Measurements from ENCODE around the gene CPNE8. TPM values are rescaled to one million over a fixed set of nuclear protein-coding genes. Genes with fewer than 3 reads are reported as not detected.

The CPNE8 gene
- 1 to 10 TPM; 2.5 to 4.5 TPM for polyA plus RNA-seq

DNA sequence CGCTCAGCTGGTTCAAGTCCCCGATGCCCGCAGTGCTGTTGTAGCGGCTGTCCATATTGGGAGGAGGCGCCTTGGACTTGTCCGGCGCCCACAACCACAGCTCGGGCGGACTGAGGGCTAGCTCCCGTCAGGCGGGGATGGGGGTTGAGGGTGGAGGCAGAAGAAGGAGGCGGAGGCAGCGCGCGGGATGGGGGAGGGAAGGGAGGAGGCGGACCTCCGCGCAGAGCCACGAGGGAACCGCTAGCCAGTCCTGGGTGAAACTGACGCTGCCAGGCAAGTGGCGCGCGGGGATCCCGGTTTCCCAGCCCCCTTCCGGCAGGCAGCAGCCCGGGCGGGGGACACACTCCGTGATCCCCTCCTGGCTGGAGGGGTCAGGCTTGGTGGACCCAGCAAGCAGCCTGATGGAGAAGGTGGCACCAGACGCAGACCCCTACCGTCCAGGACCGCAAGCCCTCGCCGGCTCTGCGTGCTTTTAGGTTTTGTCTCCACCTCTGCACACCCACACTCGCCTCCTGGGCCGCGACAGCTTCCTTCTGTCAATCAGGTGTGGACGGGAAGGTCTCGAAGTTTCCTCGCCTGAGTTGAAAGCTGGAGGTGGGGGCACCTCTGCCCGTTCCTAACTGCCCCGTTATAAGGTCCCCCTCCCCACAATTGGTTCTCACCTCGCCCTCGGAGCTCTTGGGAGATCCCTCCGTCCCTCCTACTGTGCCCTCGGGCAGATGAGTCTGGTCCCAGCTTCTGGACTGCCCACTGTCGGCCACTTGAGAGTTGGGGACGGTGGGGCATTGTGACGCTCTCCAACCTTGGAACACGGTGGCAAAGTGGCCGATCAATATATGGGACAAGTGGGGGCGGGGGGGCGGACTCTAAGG lies at the start of gene CPNE8:
TSS of gene CPNE8 (minus strand) at position 112 of the 872 bp plus-strand sequence. CDS start at position 55, 57 bp downstream.
- Histone ChIP-seq H3K4me1 (ENCODE audit: control insufficient read depth in 2 of 2, insufficient read depth in 2 of 2, low read length in 1 of 2) (peaks cover 0 to 4% of the 10 kb centered on the region in 2 donors), H3K4me3 (ENCODE audit: low read depth in 1 of 2, low read length in 2 of 2) (peak within 1 kb of the TSS; percentile 69 to 80), H3K27ac (ENCODE audit: low read depth in 2 of 2, low read length in 1 of 2) (peak within 1 kb of the TSS; percentile 90 to 91), H3K9me3 (ENCODE audit: control insufficient read depth in 2 of 2, insufficient read depth in 1 of 2, low read depth in 1 of 2, low read length in 1 of 2) (no peaks in the 10 kb centered on the region), H3K36me3 (ENCODE audit: control insufficient read depth in 2 of 2, insufficient read depth in 2 of 2, low read length in 1 of 2) (no peaks in the 10 kb centered on the region), H3K27me3 (ENCODE audit: control insufficient read depth in 1 of 2, insufficient read depth in 2 of 2, low read length in 2 of 2) (no peaks in the 10 kb centered on the region)
- 0 to 1% methylated on average over 53 to 54 of the region's 54 CpGs for WGBS, 2 donors

DNA sequence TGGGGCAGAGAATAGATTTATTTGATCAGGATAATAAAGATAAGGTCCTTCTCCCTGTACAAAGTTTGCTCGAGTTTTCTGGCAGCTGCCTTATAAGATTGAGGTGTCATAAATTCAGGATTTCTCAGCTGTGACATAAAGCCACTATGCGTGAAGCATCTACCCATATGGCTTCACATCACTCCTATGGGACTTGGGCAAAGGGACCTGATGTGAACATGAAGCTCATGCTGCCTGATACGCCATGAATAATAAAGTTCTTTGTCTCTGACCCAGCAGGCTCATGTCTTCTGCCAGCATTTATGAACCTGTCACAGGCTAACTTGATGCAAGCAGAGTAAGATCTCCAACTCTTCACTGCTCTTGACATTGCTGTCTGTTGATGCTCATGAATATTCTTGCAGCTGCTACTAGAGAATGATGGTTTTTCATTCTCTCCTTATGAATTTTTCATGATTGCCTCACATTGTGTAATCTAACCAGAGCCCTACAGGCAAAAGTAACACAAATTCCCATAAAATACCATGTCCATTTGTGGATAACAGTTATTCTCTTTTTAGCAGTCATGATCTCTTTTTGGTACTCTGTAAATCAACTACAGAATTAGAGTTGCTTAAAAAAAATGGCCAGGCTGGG lies 49.0 kb upstream of the CPNE8 start:
- Histone ChIP-seq H3K9me3 (ENCODE audit: control insufficient read depth in 2 of 2, insufficient read depth in 1 of 2, low read depth in 1 of 2, low read length in 1 of 2) (no peaks in the 10 kb centered on the region), H3K27me3 (ENCODE audit: control insufficient read depth in 1 of 2, insufficient read depth in 2 of 2, low read length in 2 of 2) (no peaks in the 10 kb centered on the region), H3K27ac (ENCODE audit: low read depth in 2 of 2, low read length in 1 of 2) (no peak overlapping the region), H3K4me1 (ENCODE audit: control insufficient read depth in 2 of 2, insufficient read depth in 2 of 2, low read length in 1 of 2) (no peaks in the 10 kb centered on the region), H3K4me3 (ENCODE audit: low read depth in 1 of 2, low read length in 2 of 2) (no peak overlapping the region), H3K36me3 (ENCODE audit: control insufficient read depth in 2 of 2, insufficient read depth in 2 of 2, low read length in 1 of 2) (no peaks in the 10 kb centered on the region)
- whole genome bisulfite sequencing, 2 donors, result 71 to 81% methylated on average over 3 of the region's 3 CpGs

DNA sequence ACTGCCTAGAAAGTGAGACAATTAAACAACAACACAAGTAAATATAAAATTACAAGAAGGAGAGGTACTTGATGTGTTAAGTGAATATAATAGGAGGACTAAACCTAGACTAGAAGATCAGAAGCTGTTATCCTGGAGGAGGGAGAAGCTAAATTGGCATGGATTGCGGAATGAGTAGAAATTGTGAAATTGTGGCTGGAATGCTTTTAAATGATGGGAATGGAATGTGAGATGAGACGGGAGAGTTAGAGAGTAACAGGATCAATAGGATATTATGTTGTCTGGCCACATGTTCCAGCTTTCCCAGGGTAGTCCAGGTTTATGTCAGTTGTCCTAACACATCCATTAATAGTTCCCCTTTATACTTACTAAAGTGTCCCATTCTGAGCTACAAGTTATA lies 44.0 kb upstream of the CPNE8 start:
- Histone ChIP-seq H3K27ac (ENCODE audit: low read depth in 2 of 2, low read length in 1 of 2) (no peak overlapping the region), H3K4me3 (ENCODE audit: low read depth in 1 of 2, low read length in 2 of 2) (no peak overlapping the region), H3K9me3 (ENCODE audit: control insufficient read depth in 2 of 2, insufficient read depth in 1 of 2, low read depth in 1 of 2, low read length in 1 of 2) (no peaks in the 10 kb centered on the region), H3K27me3 (ENCODE audit: control insufficient read depth in 1 of 2, insufficient read depth in 2 of 2, low read length in 2 of 2) (no peaks in the 10 kb centered on the region), H3K36me3 (ENCODE audit: control insufficient read depth in 2 of 2, insufficient read depth in 2 of 2, low read length in 1 of 2) (no peaks in the 10 kb centered on the region), H3K4me1 (ENCODE audit: control insufficient read depth in 2 of 2, insufficient read depth in 2 of 2, low read length in 1 of 2) (no peaks in the 10 kb centered on the region)
- WGBS, 2 donors, result 77 to 87% methylated on average over 2 of the region's 2 CpGs

- H3K36me3 ChIP-seq (ENCODE audit: control insufficient read depth in 2 of 2, insufficient read depth in 2 of 2, low read length in 1 of 2), result no peaks in the 10 kb centered on the region
- H3K27ac ChIP-seq (ENCODE audit: low read depth in 2 of 2, low read length in 1 of 2), result no peak overlapping the region
Observed at GRCh38 chr12:38934686-38935085, 29.3 kb upstream of the CPNE8 start.

GRCh38 chr12:38934078-38934584 lies 28.7 kb upstream of the CPNE8 start:
- WGBS, 2 donors, result 77% methylated on average over 5 of the region's 5 CpGs

More at GRCh38 chr12:38934686-38935085, 29.3 kb upstream of the CPNE8 start:
- Histone ChIP-seq H3K4me1 (ENCODE audit: control insufficient read depth in 2 of 2, insufficient read depth in 2 of 2, low read length in 1 of 2) (no peaks in the 10 kb centered on the region), H3K4me3 (ENCODE audit: low read depth in 1 of 2, low read length in 2 of 2) (no peak overlapping the region), H3K9me3 (ENCODE audit: control insufficient read depth in 2 of 2, insufficient read depth in 1 of 2, low read depth in 1 of 2, low read length in 1 of 2) (peaks cover 0 to 6% of the 10 kb centered on the region in 2 donors), H3K27me3 (ENCODE audit: control insufficient read depth in 1 of 2, insufficient read depth in 2 of 2, low read length in 2 of 2) (no peaks in the 10 kb centered on the region)
- 52 to 56% methylated on average over 1 of the region's 1 CpG for WGBS, 2 donors

DNA sequence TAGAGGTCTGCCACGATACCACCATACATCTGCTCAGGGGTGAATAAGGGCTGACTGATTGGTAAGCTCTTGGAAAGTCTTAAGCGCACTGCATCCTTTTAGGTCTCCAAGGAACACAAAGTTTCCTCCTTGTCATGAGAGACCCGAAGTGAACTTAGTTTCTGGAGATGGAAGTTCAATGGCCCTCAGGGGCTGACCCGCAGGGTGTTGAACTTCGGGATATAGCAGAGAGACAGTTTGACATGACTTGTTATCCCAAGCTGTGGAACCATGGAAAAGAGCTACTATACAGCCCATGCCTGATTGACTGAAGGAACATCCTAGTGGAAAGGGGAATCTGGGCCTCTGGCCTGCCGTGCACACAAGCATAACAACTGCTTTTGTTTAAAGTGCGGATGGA lies 26.9 kb upstream of the CPNE8 start:
- 91 to 92% methylated on average over 7 of the region's 7 CpGs for WGBS, 2 donors
- H3K4me3 ChIP-seq (ENCODE audit: low read depth in 1 of 2, low read length in 2 of 2), result no peak overlapping the region
- H3K9me3 ChIP-seq (ENCODE audit: control insufficient read depth in 2 of 2, insufficient read depth in 1 of 2, low read depth in 1 of 2, low read length in 1 of 2), result no peaks in the 10 kb centered on the region

More at GRCh38 chr12:38934078-38934584, 28.7 kb upstream of the CPNE8 start:
- H3K27me3 ChIP-seq (ENCODE audit: control insufficient read depth in 1 of 2, insufficient read depth in 2 of 2, low read length in 2 of 2), result no peaks in the 10 kb centered on the region
- H3K9me3 ChIP-seq (ENCODE audit: control insufficient read depth in 2 of 2, insufficient read depth in 1 of 2, low read depth in 1 of 2, low read length in 1 of 2), result peaks cover 0 to 6% of the 10 kb centered on the region in 2 donors
- no peak overlapping the region for H3K27ac ChIP-seq (ENCODE audit: low read depth in 2 of 2, low read length in 1 of 2)
- H3K36me3 ChIP-seq (ENCODE audit: control insufficient read depth in 2 of 2, insufficient read depth in 2 of 2, low read length in 1 of 2), result no peaks in the 10 kb centered on the region
- no peaks in the 10 kb centered on the region for H3K4me1 ChIP-seq (ENCODE audit: control insufficient read depth in 2 of 2, insufficient read depth in 2 of 2, low read length in 1 of 2)
- H3K4me3 ChIP-seq (ENCODE audit: low read depth in 1 of 2, low read length in 2 of 2), result no peak overlapping the region

GRCh38 chr12:38931461-38931860 lies 26.1 kb upstream of the CPNE8 start:
- Histone ChIP-seq H3K27ac (ENCODE audit: low read depth in 2 of 2, low read length in 1 of 2) (no peak overlapping the region), H3K36me3 (ENCODE audit: control insufficient read depth in 2 of 2, insufficient read depth in 2 of 2, low read length in 1 of 2) (no peaks in the 10 kb centered on the region), H3K9me3 (ENCODE audit: control insufficient read depth in 2 of 2, insufficient read depth in 1 of 2, low read depth in 1 of 2, low read length in 1 of 2) (no peaks in the 10 kb centered on the region), H3K4me3 (ENCODE audit: low read depth in 1 of 2, low read length in 2 of 2) (no peak overlapping the region), H3K27me3 (ENCODE audit: control insufficient read depth in 1 of 2, insufficient read depth in 2 of 2, low read length in 2 of 2) (no peaks in the 10 kb centered on the region), H3K4me1 (ENCODE audit: control insufficient read depth in 2 of 2, insufficient read depth in 2 of 2, low read length in 1 of 2) (no peaks in the 10 kb centered on the region)
- 84 to 87% methylated on average over 8 of the region's 8 CpGs for WGBS, 2 donors

More for the DNA sequence above, 26.9 kb upstream of the CPNE8 start:
- H3K36me3 ChIP-seq (ENCODE audit: control insufficient read depth in 2 of 2, insufficient read depth in 2 of 2, low read length in 1 of 2), result no peaks in the 10 kb centered on the region
- no peak overlapping the region for H3K27ac ChIP-seq (ENCODE audit: low read depth in 2 of 2, low read length in 1 of 2)
- H3K4me1 ChIP-seq (ENCODE audit: control insufficient read depth in 2 of 2, insufficient read depth in 2 of 2, low read length in 1 of 2), result no peaks in the 10 kb centered on the region
- H3K27me3 ChIP-seq (ENCODE audit: control insufficient read depth in 1 of 2, insufficient read depth in 2 of 2, low read length in 2 of 2), result no peaks in the 10 kb centered on the region

DNA sequence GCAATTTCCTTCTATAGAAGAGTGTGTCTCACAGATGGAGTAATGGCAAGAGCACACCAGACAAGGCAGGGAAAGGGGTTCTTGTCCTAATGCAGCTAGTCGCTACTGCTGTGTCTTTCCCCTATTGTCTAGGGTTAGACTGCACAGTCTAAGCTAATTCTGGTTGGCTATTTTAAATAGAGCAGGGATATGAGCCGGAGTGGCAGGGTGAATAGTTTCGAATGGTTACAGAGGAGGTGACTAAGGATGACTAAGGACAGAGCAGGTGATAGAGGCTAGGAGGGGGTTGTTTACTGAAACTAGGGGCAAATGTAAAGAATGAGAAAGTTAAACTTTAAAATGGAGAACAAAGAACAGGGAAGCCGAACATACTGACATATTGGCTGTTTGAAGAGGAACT lies 25.6 kb upstream of the CPNE8 start:
- no peaks in the 10 kb centered on the region for H3K36me3 ChIP-seq (ENCODE audit: control insufficient read depth in 2 of 2, insufficient read depth in 2 of 2, low read length in 1 of 2)
- WGBS, 2 donors, result 52 to 58% methylated on average over 4 of the region's 4 CpGs
- H3K4me1 ChIP-seq (ENCODE audit: control insufficient read depth in 2 of 2, insufficient read depth in 2 of 2, low read length in 1 of 2), result no peaks in the 10 kb centered on the region
- H3K27me3 ChIP-seq (ENCODE audit: control insufficient read depth in 1 of 2, insufficient read depth in 2 of 2, low read length in 2 of 2), result no peaks in the 10 kb centered on the region
- no peak overlapping the region for H3K27ac ChIP-seq (ENCODE audit: low read depth in 2 of 2, low read length in 1 of 2)
- H3K4me3 ChIP-seq (ENCODE audit: low read depth in 1 of 2, low read length in 2 of 2), result no peak overlapping the region
- no peaks in the 10 kb centered on the region for H3K9me3 ChIP-seq (ENCODE audit: control insufficient read depth in 2 of 2, insufficient read depth in 1 of 2, low read depth in 1 of 2, low read length in 1 of 2)

GRCh38 chr12:38926501-38926900 lies 21.1 kb upstream of the CPNE8 start:
- Histone ChIP-seq H3K9me3 (ENCODE audit: control insufficient read depth in 2 of 2, insufficient read depth in 1 of 2, low read depth in 1 of 2, low read length in 1 of 2) (no peaks in the 10 kb centered on the region), H3K27me3 (ENCODE audit: control insufficient read depth in 1 of 2, insufficient read depth in 2 of 2, low read length in 2 of 2) (no peaks in the 10 kb centered on the region), H3K36me3 (ENCODE audit: control insufficient read depth in 2 of 2, insufficient read depth in 2 of 2, low read length in 1 of 2) (no peaks in the 10 kb centered on the region), H3K4me3 (ENCODE audit: low read depth in 1 of 2, low read length in 2 of 2) (no peak overlapping the region), H3K27ac (ENCODE audit: low read depth in 2 of 2, low read length in 1 of 2) (no peak overlapping the region), H3K4me1 (ENCODE audit: control insufficient read depth in 2 of 2, insufficient read depth in 2 of 2, low read length in 1 of 2) (no peaks in the 10 kb centered on the region)
- WGBS, 2 donors, result 41 to 42% methylated on average over 1 of the region's 1 CpG
